Mesenchymal stem cell (in vitro differentiated cells and primary cell): ENCODE measurements around the gene LRCH4.
A peak's percentile ranks its signal among the peaks of the same experiment; 100 is the strongest.

ENCODE experiments used
- DNase-seq: peaks from one replicate; pipeline ENCODE4 v3.0.0-alpha.2; 2013
- H2AFZ ChIP-seq: one replicate; pipeline ENCODE4 v1.6.1; 2013; ENCODE audit warnings: low read depth, mild to moderate bottlenecking, control low read depth, inconsistent platforms, low read length, moderate library complexity
- H2AK5ac ChIP-seq: 2 replicates; pipeline ENCODE4 v1.6.1; 2013; ENCODE audit warnings: low read length, moderate library complexity, mild to moderate bottlenecking, inconsistent platforms; ENCODE audit not compliant: severe bottlenecking
- H2BK120ac ChIP-seq: one replicate; pipeline ENCODE4 v1.6.1; 2013; ENCODE audit warnings: low read depth, mild to moderate bottlenecking, inconsistent platforms, low read length, moderate library complexity
- H2BK12ac ChIP-seq, 2 experiments: one replicate each; pipeline ENCODE4 v1.6.1; 2013; ENCODE audit warnings: inconsistent platforms in 2 of 2, low read length in 2 of 2, mild to moderate bottlenecking in 2 of 2, moderate library complexity in 2 of 2, control low read depth in 1 of 2
- H2BK15ac ChIP-seq: one replicate; pipeline ENCODE4 v1.6.1; 2013; ENCODE audit warnings: mild to moderate bottlenecking, low read depth, inconsistent platforms; ENCODE audit not compliant: poor library complexity, severe bottlenecking
- H2BK5ac ChIP-seq: 2 replicates; pipeline ENCODE4 v1.6.1; 2013; ENCODE audit warnings: low read depth, mild to moderate bottlenecking, low read length, control low read depth, inconsistent platforms; ENCODE audit not compliant: poor library complexity, severe bottlenecking
- H3K14ac ChIP-seq, 2 experiments: one replicate each; pipeline ENCODE4 v1.6.1; 2013; ENCODE audit warnings: inconsistent platforms in 2 of 2, low read length in 2 of 2, control low read depth in 1 of 2, mild to moderate bottlenecking in 1 of 2, moderate library complexity in 1 of 2
- H3K18ac ChIP-seq, 2 experiments: one replicate each; pipeline ENCODE4 v1.6.1; 2013; ENCODE audit warnings: inconsistent platforms in 2 of 2, low read length in 2 of 2, control low read depth in 1 of 2, low read depth in 1 of 2, mild to moderate bottlenecking in 1 of 2
- H3K23ac ChIP-seq, 2 experiments: one replicate each; pipeline ENCODE4 v1.6.1; 2013; ENCODE audit warnings: inconsistent platforms in 2 of 2, low read length in 2 of 2, mild to moderate bottlenecking in 2 of 2, moderate library complexity in 2 of 2, control low read depth in 1 of 2
- H3K27ac ChIP-seq: 2 replicates; pipeline ENCODE4 v1.5.1; 2013; ENCODE audit warnings: mild to moderate bottlenecking, moderate library complexity, low read length, control low read depth, inconsistent platforms; ENCODE audit not compliant: poor library complexity, severe bottlenecking
- H3K27me3 ChIP-seq, 2 experiments: 2 replicates each; pipeline versions ENCODE4 v1.6.1 to v1.7.0; 2013; ENCODE audit warnings: low read length in 2 of 2, mild to moderate bottlenecking in 2 of 2, moderate library complexity in 2 of 2, control low read depth in 1 of 2, inconsistent platforms in 1 of 2; ENCODE audit not compliant: control insufficient read depth in 1 of 2, insufficient read depth in 1 of 2
- H3K36me3 ChIP-seq, 2 experiments: 2 replicates each; pipeline versions ENCODE4 v1.6.1 to v1.7.0; 2013; ENCODE audit warnings: low read length in 2 of 2, control low read depth in 1 of 2, inconsistent platforms in 1 of 2, low read depth in 1 of 2, mild to moderate bottlenecking in 1 of 2; ENCODE audit not compliant: insufficient read depth in 2 of 2, control insufficient read depth in 1 of 2
- H3K4ac ChIP-seq, 2 experiments: one replicate each; pipeline ENCODE4 v1.6.1; 2013; ENCODE audit warnings: inconsistent platforms in 2 of 2, low read length in 2 of 2, mild to moderate bottlenecking in 2 of 2, moderate library complexity in 2 of 2, control low read depth in 1 of 2, low read depth in 1 of 2
- H3K4me1 ChIP-seq: 2 replicates; pipeline ENCODE4 v1.6.1; 2013; ENCODE audit warnings: low read depth, low read length, control low read depth; ENCODE audit not compliant: control insufficient read depth, insufficient read depth
- H3K4me2 ChIP-seq: 2 replicates; pipeline ENCODE4 v1.6.1; 2013; ENCODE audit warnings: low read length, mild to moderate bottlenecking, inconsistent platforms; ENCODE audit not compliant: poor library complexity, severe bottlenecking
- H3K4me3 ChIP-seq, 2 experiments: 2 replicates each; pipeline versions ENCODE4 v1.5.1 to v1.7.0; 2013; ENCODE audit warnings: low read length in 2 of 2, mild to moderate bottlenecking in 2 of 2, control low read depth in 1 of 2, low read depth in 1 of 2; ENCODE audit not compliant: insufficient read depth in 1 of 2
- H3K79me1 ChIP-seq: replicated peaks from 2 replicates; pipeline ENCODE4 v1.6.1; 2013; ENCODE audit warnings: mild to moderate bottlenecking, control low read depth, low read length, inconsistent platforms; ENCODE audit not compliant: poor library complexity, severe bottlenecking
- H3K9ac ChIP-seq: 2 replicates; pipeline ENCODE4 v1.7.0; 2013; ENCODE audit warnings: mild to moderate bottlenecking, low read length, moderate library complexity
- H3K9me3 ChIP-seq: 2 replicates; pipeline ENCODE4 v1.7.0; 2013; ENCODE audit warnings: mild to moderate bottlenecking, low read length; ENCODE audit not compliant: control insufficient read depth
- H4K8ac ChIP-seq: one replicate; pipeline ENCODE4 v1.6.1; 2013; ENCODE audit warnings: inconsistent platforms, mild to moderate bottlenecking, low read length, moderate library complexity
- H4K91ac ChIP-seq: one replicate; pipeline ENCODE4 v1.6.1; 2013; ENCODE audit warnings: mild to moderate bottlenecking, low read length, inconsistent platforms
- WGBS: methylation state at CpG from one replicate; pipeline ENCODE4 v1.1.7; 2013; ENCODE audit warnings: mixed read lengths; 5-methylcytosine and 5-hydroxymethylcytosine counted together

LRCH4 gene

GRCh38 chr7:100582041-100582579 lies 3.8 kb downstream of the LRCH4 start:
- DNase-seq, result no peak
- no peaks in the 10 kb centered on the region for H3K27me3 ChIP-seq
- peak overlapping the region; percentile 13 to 38 for H3K18ac ChIP-seq
- H3K4me3 ChIP-seq, result no peak overlapping the region
- H2BK120ac ChIP-seq, result no peak overlapping the region
- H2BK12ac ChIP-seq, result peak overlapping the region; percentile 7 to 65
- H2AFZ ChIP-seq, result no peak overlapping the region
- H3K27ac ChIP-seq, result no peak overlapping the region
- no peak overlapping the region for H2BK5ac ChIP-seq
- H3K14ac ChIP-seq, result peak overlapping the region in 1 of 2 experiments; percentile 14
- H3K23ac ChIP-seq, result peak overlapping the region in 1 of 2 experiments; percentile 16
- H3K4me2 ChIP-seq, result no peak overlapping the region
- WGBS, result 94% methylated on average over 14 of the region's 20 CpGs
- H3K4me1 ChIP-seq, result peaks cover 29% of the 10 kb centered on the region
- peaks cover 34% of the 10 kb centered on the region for H3K79me1 ChIP-seq
- peak overlapping the region; percentile 26 for H2BK15ac ChIP-seq
- peaks cover 52 to 60% of the 10 kb centered on the region in 2 experiments for H3K36me3 ChIP-seq
- H3K4ac ChIP-seq, result peak overlapping the region; percentile 34 to 42
- no peak overlapping the region for H3K9ac ChIP-seq
- no peak overlapping the region for H4K91ac ChIP-seq
- H2AK5ac ChIP-seq, result no peak overlapping the region
- no peaks in the 10 kb centered on the region for H3K9me3 ChIP-seq
- peak overlapping the region; percentile 74 for H4K8ac ChIP-seq

- no peak overlapping the region for H3K18ac ChIP-seq
- no peaks in the 10 kb centered on the region for H3K9me3 ChIP-seq
- H3K79me1 ChIP-seq, result peaks cover 35% of the 10 kb centered on the region
- DNase-seq, result no peak
- no peak overlapping the region for H3K9ac ChIP-seq
- no peak overlapping the region for H3K14ac ChIP-seq
- H2AK5ac ChIP-seq, result no peak overlapping the region
- peaks cover 31% of the 10 kb centered on the region for H3K4me1 ChIP-seq
- H3K27me3 ChIP-seq, result no peaks in the 10 kb centered on the region
- H3K23ac ChIP-seq, result no peak overlapping the region
- no peak overlapping the region for H2AFZ ChIP-seq
- H2BK12ac ChIP-seq, result no peak overlapping the region
- no peak overlapping the region for H3K27ac ChIP-seq
- H2BK15ac ChIP-seq, result no peak overlapping the region
- H3K4ac ChIP-seq, result no peak overlapping the region
- no peak overlapping the region for H2BK120ac ChIP-seq
- peak overlapping the region; percentile 61 for H4K8ac ChIP-seq
- H3K4me2 ChIP-seq, result no peak overlapping the region
- peaks cover 63 to 74% of the 10 kb centered on the region in 2 experiments for H3K36me3 ChIP-seq
- no peak overlapping the region for H4K91ac ChIP-seq
- no peak overlapping the region for H2BK5ac ChIP-seq
- H3K4me3 ChIP-seq, result no peak overlapping the region
- 95% methylated on average over 11 of the region's 11 CpGs for WGBS
Observed at GRCh38 chr7:100580466-100581283, 5.3 kb downstream of the LRCH4 start.

- H3K4ac ChIP-seq, result no peak overlapping the region
- peak overlapping the region in 1 of 2 experiments; percentile 23 for H2BK12ac ChIP-seq
- no peak overlapping the region for H2BK5ac ChIP-seq
- H2BK15ac ChIP-seq, result no peak overlapping the region
- H3K9me3 ChIP-seq, result no peaks in the 10 kb centered on the region
- no peak overlapping the region for H3K27ac ChIP-seq
- no peak for DNase-seq
- 96% methylated on average over 27 of the region's 28 CpGs for WGBS
- H3K4me1 ChIP-seq, result peaks cover 21% of the 10 kb centered on the region
- H3K18ac ChIP-seq, result no peak overlapping the region
- H4K8ac ChIP-seq, result peak overlapping the region; percentile 21
- H3K4me2 ChIP-seq, result no peak overlapping the region
- H2BK120ac ChIP-seq, result no peak overlapping the region
- H2AFZ ChIP-seq, result no peak overlapping the region
- H3K4me3 ChIP-seq, result no peak overlapping the region
- peaks cover 43% of the 10 kb centered on the region for H3K79me1 ChIP-seq
- peaks cover 70 to 96% of the 10 kb centered on the region in 2 experiments for H3K36me3 ChIP-seq
- H3K23ac ChIP-seq, result no peak overlapping the region
- H4K91ac ChIP-seq, result peak overlapping the region; percentile 54
- no peak overlapping the region for H2AK5ac ChIP-seq
- H3K9ac ChIP-seq, result no peak overlapping the region
- no peak overlapping the region for H3K14ac ChIP-seq
- no peaks in the 10 kb centered on the region for H3K27me3 ChIP-seq
Observed at GRCh38 chr7:100578246-100579183, 7.4 kb downstream of the LRCH4 start.
